GM12875 (cell line): ENCODE measurements around the gene RGS19.
"Not testable (repeated sequence)": the region's sequence is repeated elsewhere in the genome, so short reads cannot be mapped to it uniquely, and the experiment has no call there.

Experiments
- H3K4me3 ChIP-seq: one replicate; pipeline ENCODE4 v1.5.1; 2011; ENCODE audit warnings: low read depth, low read length, control low read depth
- TF ChIP-seq, protein P1 (sequence below): IDR thresholded peaks from 2 replicates; pipeline ENCODE4 v1.5.1; 2011; ENCODE audit warnings: low read depth, mild to moderate bottlenecking, control low read depth, inconsistent platforms, low read length, moderate library complexity, borderline replicate concordance; ENCODE audit not compliant: insufficient read depth

Gene RGS19

DNA sequence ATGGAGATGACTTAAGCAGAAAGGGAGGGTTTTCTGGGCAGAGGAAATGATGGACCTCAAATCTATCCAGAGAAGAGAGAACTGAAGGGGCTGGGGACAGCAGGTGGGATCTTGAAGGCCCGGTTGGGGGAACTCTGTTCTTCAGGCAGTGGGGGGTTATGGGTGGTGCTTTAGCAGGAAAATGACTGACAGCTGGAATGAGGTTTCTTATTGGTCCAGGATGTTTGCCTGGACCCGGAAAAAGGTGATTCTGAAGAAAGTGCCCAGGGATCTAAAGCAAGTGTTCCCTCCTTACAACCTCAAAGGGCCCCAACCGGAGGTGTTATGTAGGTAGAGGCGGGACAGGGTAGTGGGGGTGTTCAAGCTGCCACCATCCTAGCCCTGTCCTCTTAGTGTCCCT lies 16.1 kb upstream of the RGS19 start:
- no peak overlapping the region for H3K4me3 ChIP-seq
- TF ChIP-seq, protein P1, sequence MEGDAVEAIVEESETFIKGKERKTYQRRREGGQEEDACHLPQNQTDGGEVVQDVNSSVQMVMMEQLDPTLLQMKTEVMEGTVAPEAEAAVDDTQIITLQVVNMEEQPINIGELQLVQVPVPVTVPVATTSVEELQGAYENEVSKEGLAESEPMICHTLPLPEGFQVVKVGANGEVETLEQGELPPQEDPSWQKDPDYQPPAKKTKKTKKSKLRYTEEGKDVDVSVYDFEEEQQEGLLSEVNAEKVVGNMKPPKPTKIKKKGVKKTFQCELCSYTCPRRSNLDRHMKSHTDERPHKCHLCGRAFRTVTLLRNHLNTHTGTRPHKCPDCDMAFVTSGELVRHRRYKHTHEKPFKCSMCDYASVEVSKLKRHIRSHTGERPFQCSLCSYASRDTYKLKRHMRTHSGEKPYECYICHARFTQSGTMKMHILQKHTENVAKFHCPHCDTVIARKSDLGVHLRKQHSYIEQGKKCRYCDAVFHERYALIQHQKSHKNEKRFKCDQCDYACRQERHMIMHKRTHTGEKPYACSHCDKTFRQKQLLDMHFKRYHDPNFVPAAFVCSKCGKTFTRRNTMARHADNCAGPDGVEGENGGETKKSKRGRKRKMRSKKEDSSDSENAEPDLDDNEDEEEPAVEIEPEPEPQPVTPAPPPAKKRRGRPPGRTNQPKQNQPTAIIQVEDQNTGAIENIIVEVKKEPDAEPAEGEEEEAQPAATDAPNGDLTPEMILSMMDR: no peak

DNA sequence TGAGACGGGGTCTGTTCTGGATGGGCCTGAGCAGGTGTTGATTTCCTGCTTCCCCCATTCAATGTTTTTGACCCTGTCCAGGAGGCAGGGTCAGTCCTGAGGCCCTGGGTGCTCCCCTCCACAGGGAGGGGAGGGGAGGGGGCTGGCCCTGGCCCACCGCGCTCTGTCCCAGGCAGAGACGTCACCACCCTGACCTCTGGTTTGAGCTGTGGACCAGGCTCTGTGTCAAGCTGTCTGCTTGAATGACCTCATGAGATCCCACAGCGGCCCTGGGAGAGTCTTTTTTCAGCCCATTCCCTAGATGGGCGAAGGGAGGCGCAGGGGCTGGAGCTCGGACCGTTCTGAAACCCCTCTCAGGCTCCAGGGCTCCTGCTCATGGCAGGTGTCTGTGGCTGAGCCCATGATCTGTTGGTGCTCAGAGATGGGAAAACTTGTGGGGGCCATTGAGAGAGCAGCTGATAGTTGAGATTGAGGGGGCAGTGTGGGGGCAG lies 13.7 kb upstream of the RGS19 start:
- no peak overlapping the region for H3K4me3 ChIP-seq

GRCh38 chr20:64092258-64093012 lies 13.1 kb upstream of the RGS19 start:
- no peak overlapping the region for H3K4me3 ChIP-seq
- TF ChIP-seq, protein P1: no peak

More for the DNA sequence above, 13.7 kb upstream of the RGS19 start:
- TF ChIP-seq, protein P1: no peak

GRCh38 chr20:64091770-64092169 lies 12.5 kb upstream of the RGS19 start:
- H3K4me3 ChIP-seq: no peak overlapping the region
- TF ChIP-seq, protein P1: no peak

- H3K4me3 ChIP-seq: no peak overlapping the region
- TF ChIP-seq, protein P1: no peak
Measured at GRCh38 chr20:64091340-64091739, 12.0 kb upstream of the RGS19 start.

DNA sequence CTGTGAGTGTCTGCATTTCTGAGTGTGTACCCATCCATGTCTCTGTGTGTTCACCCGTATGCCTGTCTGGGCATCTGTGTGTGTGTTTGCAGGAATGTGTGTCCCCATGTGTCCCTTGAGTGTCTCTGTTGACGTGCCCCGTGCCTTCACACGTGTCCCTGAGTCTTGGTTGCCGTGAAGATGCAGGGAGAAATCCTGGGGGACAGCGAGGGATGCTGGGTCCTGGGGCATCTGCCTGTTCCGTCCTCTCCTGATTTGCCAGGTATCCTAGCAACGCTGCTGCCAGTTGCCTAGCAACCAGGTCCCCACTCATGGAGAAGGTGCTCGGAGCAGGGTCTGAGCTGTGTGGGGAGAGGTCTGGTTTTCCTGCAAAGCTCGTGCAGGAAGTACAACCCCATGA lies 10.8 kb upstream of the RGS19 start:
- no peak overlapping the region for H3K4me3 ChIP-seq
- TF ChIP-seq, protein P1: no peak

DNA sequence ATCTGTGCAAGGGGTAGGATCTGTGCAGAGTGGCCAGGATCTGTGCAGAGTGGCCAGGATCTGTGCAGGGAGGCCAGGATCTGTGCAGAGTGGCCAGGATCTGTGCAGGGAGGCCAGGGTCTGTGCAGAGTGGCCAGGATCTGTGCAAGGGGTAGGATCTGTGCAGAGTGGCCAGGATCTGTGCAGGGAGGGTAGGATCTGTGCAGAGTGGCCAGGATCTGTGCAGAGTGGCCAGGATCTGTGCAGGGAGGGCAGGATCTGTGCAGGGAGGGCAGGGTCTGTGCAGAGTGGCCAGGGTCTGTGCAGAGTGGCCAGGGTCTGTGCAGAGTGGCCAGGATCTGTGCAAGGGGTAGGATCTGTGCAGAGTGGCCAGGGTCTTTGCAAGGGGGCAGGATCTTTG lies 9.3 kb upstream of the RGS19 start:
- not testable (repeated sequence) for H3K4me3 ChIP-seq

- not testable (repeated sequence) for H3K4me3 ChIP-seq
Measured at GRCh38 chr20:64087226-64087825, 8.0 kb upstream of the RGS19 start.
